ENCODE measurements around the gene SUSD4.

Gene SUSD4

GRCh38 chr1:223189903-223190724 is 173.9 kb downstream of the SUSD4 start:
- DNase-seq (ENCODE audit: low read depth): no peak
- TF ChIP-seq CTCF (IDR thresholded peaks at IDR 0.05; ENCODE audit: control insufficient read depth, extremely low read depth, insufficient read depth): no peak
- H3K4me3 ChIP-seq (ENCODE audit: low read depth, low read length): no peak overlapping the region

GRCh38 chr1:223189525-223189902 is 174.5 kb downstream of the SUSD4 start:
- no peak overlapping the region for H3K4me3 ChIP-seq (ENCODE audit: low read depth, low read length)
- TF ChIP-seq CTCF (IDR thresholded peaks at IDR 0.05; ENCODE audit: control insufficient read depth, extremely low read depth, insufficient read depth): no peak
- DNase-seq (ENCODE audit: low read depth): no peak

GRCh38 chr1:223188618-223189356 is 175.2 kb downstream of the SUSD4 start:
- TF ChIP-seq CTCF (IDR thresholded peaks at IDR 0.05; ENCODE audit: control insufficient read depth, extremely low read depth, insufficient read depth): no peak
- DNase-seq (ENCODE audit: low read depth): no peak
- no peak overlapping the region for H3K4me3 ChIP-seq (ENCODE audit: low read depth, low read length)

- no peak for TF ChIP-seq CTCF (IDR thresholded peaks at IDR 0.05; ENCODE audit: control insufficient read depth, extremely low read depth, insufficient read depth)
- no peak overlapping the region for H3K4me3 ChIP-seq (ENCODE audit: low read depth, low read length)
- no peak for DNase-seq (ENCODE audit: low read depth)
Measured at GRCh38 chr1:223186800-223187199, 177.2 kb downstream of the SUSD4 start.

DNA sequence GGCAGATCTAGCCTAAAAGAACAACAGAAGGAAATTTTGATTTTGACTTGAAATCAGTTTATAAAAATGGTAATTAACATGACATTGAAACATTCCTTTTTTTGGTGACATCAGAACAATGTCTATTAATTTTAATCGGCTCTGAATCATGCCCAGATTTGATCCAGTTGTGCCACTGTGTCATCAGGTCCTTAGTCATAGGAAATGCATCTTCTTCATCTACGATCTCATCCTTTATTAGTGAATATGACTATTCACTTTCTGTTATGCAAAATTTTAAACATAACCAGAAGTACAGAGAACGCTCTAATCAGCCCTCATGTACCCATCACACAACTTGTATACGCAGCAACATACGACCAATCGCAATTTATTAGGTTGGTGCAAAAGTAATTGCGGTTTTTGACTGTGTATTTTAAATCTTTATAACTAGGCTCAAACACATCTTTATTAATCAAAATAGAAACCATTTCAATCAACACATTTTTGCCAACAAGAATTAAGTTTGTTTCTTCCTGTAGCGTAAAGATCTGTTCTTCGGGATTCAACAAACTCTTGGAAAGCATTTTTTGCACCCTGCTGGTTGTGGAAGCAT is 180.6 kb downstream of the SUSD4 start:
- no peak overlapping the region for H3K4me3 ChIP-seq (ENCODE audit: low read depth, low read length)
- no peak for DNase-seq (ENCODE audit: low read depth)
- TF ChIP-seq CTCF (IDR thresholded peaks at IDR 0.05; ENCODE audit: control insufficient read depth, extremely low read depth, insufficient read depth): no peak

DNA sequence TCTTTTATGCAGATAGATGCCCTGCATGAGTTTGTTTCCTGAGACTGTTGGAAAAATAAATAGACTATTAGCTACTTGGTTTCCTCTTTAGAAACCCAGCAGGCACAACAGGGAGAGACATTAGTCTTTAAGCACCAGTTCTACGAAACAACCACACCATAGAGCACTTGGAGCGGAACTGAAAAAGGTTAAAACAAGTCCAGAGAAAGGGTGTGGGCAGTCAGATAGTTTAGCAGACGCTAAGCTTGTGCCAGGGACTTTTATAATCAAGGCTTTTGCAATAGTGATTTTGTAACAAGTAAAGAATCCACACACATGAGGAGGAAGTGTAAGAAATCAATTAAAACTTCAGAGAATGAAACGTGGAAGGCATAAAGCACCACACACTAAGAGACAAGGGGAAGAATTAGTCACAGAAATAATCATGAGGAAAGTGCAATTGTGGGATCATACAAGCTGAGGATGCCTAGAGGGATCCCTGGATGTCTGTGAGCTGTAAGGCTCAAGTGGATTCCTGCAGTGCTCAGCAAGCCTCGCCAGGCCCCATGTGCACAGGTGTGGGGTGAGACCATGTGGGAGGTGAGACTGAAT is 183.2 kb downstream of the SUSD4 start:
- no peak for TF ChIP-seq CTCF (IDR thresholded peaks at IDR 0.05; ENCODE audit: control insufficient read depth, extremely low read depth, insufficient read depth)
- no peak overlapping the region for H3K4me3 ChIP-seq (ENCODE audit: low read depth, low read length)
- DNase-seq (ENCODE audit: low read depth): no peak

Data from LNCaP clone FGC (cell line).